Activated T-cell treated with anti-CD3 and anti-CD28 coated beads, Interleukin-2, amount 50 U/mL, for 24 hours (primary cell): ENCODE data around the gene JARID2.

Experiments used
- DNase-seq: peaks from one replicate; pipeline ENCODE4 v3.0.0-alpha.2; 2020
- H3K27ac Mint-ChIP-seq: 2 replicates; pipeline ENCODE4 v1.8.0; 2020; ENCODE audit warnings: mild to moderate bottlenecking, mixed read lengths
- H3K27me3 Mint-ChIP-seq: 2 replicates; pipeline ENCODE4 v1.8.0; 2020; ENCODE audit warnings: mixed read lengths
- H3K36me3 Mint-ChIP-seq: 2 replicates; pipeline ENCODE4 v1.8.0; 2020; ENCODE audit warnings: low read depth, mixed read lengths
- H3K4me1 Mint-ChIP-seq: 2 replicates; pipeline ENCODE4 v1.8.0; 2020; ENCODE audit warnings: low read depth, mixed read lengths
- H3K4me3 Mint-ChIP-seq: 2 replicates; pipeline ENCODE4 v1.8.0; 2020; ENCODE audit warnings: mild to moderate bottlenecking, moderate library complexity, mixed read lengths
- H3K9me3 Mint-ChIP-seq: 2 replicates; pipeline ENCODE4 v1.8.0; 2020; ENCODE audit warnings: mixed read lengths

Gene JARID2

DNA sequence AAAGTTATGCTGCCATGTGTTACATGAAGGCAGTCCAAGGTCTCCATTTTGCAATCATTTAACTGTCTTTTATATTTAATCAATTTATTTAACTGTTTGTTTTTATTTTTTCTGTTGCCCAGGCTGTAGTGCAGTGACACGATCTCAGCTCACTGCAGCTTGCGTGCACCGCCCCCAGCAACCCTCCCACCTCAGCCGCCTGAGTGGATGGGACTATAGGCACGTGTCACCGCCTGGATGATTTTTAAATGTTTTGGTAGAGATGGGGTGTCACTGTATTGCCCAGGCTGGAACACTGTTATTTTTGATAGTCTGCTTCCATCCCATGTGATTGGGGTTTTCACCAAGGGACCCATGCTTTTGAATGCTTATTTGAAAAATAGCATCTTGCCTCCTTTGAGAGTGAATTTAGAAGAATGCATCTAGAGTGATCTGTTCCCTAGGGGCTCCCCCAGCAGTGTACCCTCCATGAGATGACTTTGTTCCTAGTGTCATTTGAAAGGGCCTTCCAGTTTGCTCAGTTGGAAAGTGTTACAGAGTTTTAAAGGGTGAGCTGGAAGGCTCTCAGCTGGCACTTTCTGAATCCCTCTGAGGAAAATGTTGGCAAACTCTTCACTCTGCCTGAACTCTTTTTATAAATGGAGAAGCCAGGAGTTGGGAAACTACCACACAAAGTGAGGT lies 143.4 kb downstream of the JARID2 start:
- peaks cover 47% of the 10 kb centered on the region for H3K36me3 Mint-ChIP-seq
- no peak overlapping the region for H3K4me3 Mint-ChIP-seq
- DNase-seq = no peak
- H3K27ac Mint-ChIP-seq = peak overlapping the region; percentile 74
- H3K9me3 Mint-ChIP-seq = no peaks in the 10 kb centered on the region
- no peaks in the 10 kb centered on the region for H3K27me3 Mint-ChIP-seq
- H3K4me1 Mint-ChIP-seq = peaks cover 90% of the 10 kb centered on the region

GRCh38 chr6:15389765-15390723 lies 144.2 kb downstream of the JARID2 start:
- no peak for DNase-seq
- Mint-ChIP-seq H3K27ac (peak overlapping the region; percentile 72), H3K4me1 (peaks cover 90% of the 10 kb centered on the region), H3K9me3 (no peaks in the 10 kb centered on the region), H3K4me3 (no peak overlapping the region), H3K36me3 (peaks cover 51% of the 10 kb centered on the region), H3K27me3 (no peaks in the 10 kb centered on the region)

DNA sequence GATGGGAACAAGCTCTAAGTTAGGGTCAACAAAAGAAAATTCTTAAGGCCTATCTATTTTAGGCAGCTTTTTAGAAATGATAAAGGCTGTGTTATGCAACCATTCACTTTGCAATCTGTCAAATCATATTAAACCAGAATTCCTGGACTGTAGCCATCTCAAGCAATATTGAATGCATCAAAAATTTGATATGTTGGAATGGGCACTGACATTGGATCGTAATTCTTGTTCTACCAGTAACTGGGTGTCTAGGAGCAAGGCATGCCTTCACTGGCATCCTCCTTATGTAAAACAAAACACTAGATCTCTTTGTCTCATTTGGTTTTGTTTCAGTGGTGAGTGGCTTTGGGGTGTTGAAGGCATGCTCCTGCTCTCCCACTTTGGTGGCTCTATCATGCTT lies 145.6 kb downstream of the JARID2 start:
- Mint-ChIP-seq H3K27ac (peak overlapping the region; percentile 48), H3K9me3 (no peaks in the 10 kb centered on the region), H3K4me3 (no peak overlapping the region), H3K4me1 (peaks cover 83% of the 10 kb centered on the region), H3K36me3 (peaks cover 54% of the 10 kb centered on the region), H3K27me3 (no peaks in the 10 kb centered on the region)
- no peak for DNase-seq

DNA sequence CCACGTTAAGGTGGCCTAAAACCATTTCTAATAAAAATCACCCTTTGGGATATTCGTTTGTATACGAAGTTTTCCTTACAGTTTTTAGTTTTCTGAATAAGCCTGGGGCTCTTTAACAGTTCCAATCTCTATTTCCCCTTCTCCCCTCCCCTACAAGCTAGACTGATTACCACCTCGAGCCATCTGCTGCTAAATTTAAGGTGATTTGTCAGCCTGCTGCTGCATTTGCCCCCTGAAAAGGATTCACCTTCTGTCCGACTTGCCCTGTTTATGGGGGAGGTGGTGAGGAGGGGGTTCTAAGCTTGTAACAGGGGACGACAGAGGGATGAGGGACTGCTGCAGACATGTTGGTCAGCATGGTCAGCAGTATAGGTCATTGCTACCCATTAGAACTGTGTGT lies 146.3 kb downstream of the JARID2 start:
- peaks cover 54% of the 10 kb centered on the region for H3K36me3 Mint-ChIP-seq
- no peaks in the 10 kb centered on the region for H3K27me3 Mint-ChIP-seq
- peak overlapping the region; percentile 71 for H3K27ac Mint-ChIP-seq
- H3K4me1 Mint-ChIP-seq = peaks cover 79% of the 10 kb centered on the region
- H3K9me3 Mint-ChIP-seq = no peaks in the 10 kb centered on the region
- H3K4me3 Mint-ChIP-seq = no peak overlapping the region
- no peak for DNase-seq

GRCh38 chr6:15393605-15394004 lies 147.7 kb downstream of the JARID2 start:
- H3K27ac Mint-ChIP-seq = no peak overlapping the region
- no peak overlapping the region for H3K4me3 Mint-ChIP-seq
- H3K9me3 Mint-ChIP-seq = no peaks in the 10 kb centered on the region
- peaks cover 52% of the 10 kb centered on the region for H3K36me3 Mint-ChIP-seq
- peaks cover 79% of the 10 kb centered on the region for H3K4me1 Mint-ChIP-seq
- DNase-seq = no peak
- H3K27me3 Mint-ChIP-seq = no peaks in the 10 kb centered on the region

DNA sequence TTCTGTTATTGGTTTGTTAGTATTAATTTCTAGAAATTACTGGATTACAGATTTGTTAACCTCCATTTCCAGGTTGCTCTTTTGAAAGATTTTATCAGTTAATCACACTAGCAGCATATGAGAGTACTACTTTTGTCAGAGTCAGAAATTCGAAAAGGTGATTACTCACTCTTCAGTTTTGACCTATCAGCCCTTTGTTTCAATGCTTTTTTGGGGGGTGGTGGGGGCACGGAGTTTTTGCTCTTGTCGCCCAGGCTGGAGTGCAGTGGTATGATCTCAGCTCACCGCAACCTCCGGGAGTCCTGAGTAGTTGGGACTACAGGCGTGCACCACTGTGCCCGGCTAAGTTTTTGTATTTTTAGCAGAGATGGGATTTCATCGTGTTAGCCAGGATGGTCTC lies 149.2 kb downstream of the JARID2 start:
- Mint-ChIP-seq H3K27me3 (no peaks in the 10 kb centered on the region), H3K9me3 (no peaks in the 10 kb centered on the region), H3K4me3 (no peak overlapping the region), H3K4me1 (peaks cover 79% of the 10 kb centered on the region), H3K27ac (peak overlapping the region; percentile 52), H3K36me3 (peaks cover 41% of the 10 kb centered on the region)
- DNase-seq = no peak

DNA sequence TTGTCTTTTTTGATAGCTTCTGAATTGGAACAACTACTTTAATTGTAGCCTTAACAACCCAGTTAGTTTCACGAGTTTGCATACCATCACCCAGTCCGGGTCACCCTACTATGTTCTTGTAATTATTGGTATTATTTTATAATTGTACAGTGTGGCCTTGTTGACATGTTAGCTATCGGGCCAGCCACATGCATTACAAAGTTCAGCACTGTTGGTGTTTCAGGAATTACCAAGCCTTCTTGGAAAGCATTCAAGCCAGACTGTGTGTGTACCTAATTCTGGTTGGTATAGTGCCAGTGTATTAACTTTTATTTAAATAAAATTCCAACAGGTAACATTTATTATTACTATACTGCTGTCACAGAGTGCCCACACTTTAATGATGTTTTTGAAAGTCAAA lies 150.9 kb downstream of the JARID2 start:
- peaks cover 29% of the 10 kb centered on the region for H3K36me3 Mint-ChIP-seq
- DNase-seq = no peak
- H3K27ac Mint-ChIP-seq = no peak overlapping the region
- H3K4me1 Mint-ChIP-seq = peaks cover 78% of the 10 kb centered on the region
- no peaks in the 10 kb centered on the region for H3K9me3 Mint-ChIP-seq
- H3K27me3 Mint-ChIP-seq = no peaks in the 10 kb centered on the region
- no peak overlapping the region for H3K4me3 Mint-ChIP-seq

DNA sequence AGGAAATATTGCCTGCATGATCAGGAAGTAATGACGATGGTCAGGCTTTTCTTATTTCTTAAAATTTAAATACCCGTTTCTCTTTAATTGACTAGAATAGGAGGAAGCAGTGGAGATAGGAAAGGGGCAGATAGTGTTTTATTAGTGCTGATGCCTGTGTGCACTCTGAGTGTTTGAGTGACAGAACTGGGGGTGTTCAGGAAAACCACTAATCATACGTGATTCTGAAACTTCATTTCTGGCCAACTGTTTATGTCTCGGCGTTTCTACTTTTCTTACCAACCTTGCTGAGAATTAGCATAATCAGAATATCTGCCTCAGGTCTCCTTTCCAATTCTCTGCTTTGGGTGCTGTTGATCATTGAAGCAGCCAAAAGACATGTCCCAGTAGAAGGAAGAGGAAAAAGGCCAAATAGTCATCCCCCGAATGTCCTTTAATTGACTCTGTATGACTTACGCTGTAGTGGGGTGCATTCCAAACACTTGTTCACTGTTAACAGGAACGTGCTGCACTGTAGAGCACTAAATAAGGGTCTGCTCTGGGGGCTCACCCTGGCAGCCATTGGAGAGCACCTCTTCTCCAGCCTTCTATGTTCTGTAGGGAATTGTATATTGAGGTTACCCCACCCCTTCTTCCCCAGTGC lies 152.9 kb downstream of the JARID2 start:
- Mint-ChIP-seq H3K4me1 (peaks cover 84% of the 10 kb centered on the region), H3K36me3 (peaks cover 14% of the 10 kb centered on the region), H3K9me3 (no peaks in the 10 kb centered on the region), H3K27ac (peak overlapping the region; percentile 51), H3K27me3 (no peaks in the 10 kb centered on the region), H3K4me3 (no peak overlapping the region)
- no peak for DNase-seq

DNA sequence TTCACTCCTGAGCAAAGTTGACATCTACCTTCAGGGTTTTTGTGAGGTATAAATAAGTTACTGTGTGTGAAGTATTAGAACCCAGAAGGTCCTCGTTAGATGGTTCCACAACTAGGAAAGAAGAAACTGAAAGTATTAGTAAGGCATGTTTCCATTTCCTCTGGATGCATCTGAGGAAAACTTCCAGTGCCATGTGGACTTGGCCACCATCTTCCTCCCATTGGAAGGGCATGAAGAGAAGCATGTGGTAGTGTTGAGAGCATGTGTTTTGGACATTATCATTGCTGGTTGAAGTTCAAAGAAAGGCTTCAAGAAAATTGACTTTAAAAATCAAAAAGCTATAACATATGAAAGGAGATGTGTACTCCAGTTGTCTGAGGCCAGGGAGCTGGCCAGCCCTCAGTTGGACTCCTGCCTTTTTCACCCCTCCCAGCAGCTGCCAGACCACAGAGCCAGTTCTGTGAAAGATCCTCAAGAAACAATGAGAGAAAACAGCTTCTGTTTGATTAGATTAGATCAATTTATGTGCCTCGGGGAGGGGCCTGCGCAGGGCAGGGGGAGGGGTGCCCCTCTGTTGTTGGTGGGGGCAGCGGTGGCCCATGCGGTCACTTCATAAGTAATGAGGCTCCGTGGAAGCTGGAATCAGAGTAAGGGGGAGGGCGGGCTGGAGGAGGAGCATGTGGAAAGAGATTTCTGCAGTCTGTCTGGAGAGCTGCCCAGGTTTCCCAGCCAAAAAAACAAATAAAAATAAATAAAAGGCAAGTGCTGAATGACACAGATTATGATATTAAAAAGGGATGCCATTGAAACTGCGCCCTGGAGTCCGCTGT lies 154.0 kb downstream of the JARID2 start:
- no peak for DNase-seq
- H3K4me1 Mint-ChIP-seq = peaks cover 85% of the 10 kb centered on the region
- no peaks in the 10 kb centered on the region for H3K27me3 Mint-ChIP-seq
- peak overlapping the region; percentile 68 for H3K27ac Mint-ChIP-seq
- H3K4me3 Mint-ChIP-seq = peak overlapping the region; percentile 59
- H3K9me3 Mint-ChIP-seq = no peaks in the 10 kb centered on the region
- H3K36me3 Mint-ChIP-seq = peaks cover 6% of the 10 kb centered on the region

DNA sequence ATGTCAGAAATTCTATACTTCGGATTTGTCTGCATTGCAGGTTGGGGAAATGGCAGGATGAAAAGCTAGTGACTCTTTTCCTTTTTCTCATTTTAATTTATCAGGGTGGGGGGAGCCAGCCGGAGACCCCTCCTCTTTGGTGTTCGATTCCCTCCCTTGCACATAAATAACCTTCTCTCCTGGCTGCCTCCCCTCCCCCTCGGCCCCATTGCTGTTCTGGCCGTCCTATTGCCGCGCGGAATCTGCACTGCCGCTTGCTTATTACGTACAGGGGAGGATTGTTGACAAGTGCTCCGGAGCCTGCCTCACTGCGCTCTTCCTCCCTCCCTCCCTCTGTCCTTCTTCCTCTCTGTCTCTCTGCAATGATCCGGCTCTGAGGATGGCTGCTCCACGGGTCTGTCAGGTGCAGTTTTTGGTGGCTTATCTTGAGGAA lies 154.7 kb downstream of the JARID2 start:
- Mint-ChIP-seq H3K36me3 (peaks cover 2% of the 10 kb centered on the region), H3K9me3 (no peaks in the 10 kb centered on the region), H3K27me3 (no peaks in the 10 kb centered on the region), H3K4me1 (peaks cover 85% of the 10 kb centered on the region), H3K4me3 (peak overlapping the region; percentile 59), H3K27ac (peak overlapping the region; percentile 68)
- DNase-seq = no peak

GRCh38 chr6:15401120-15401519 lies 155.3 kb downstream of the JARID2 start:
- Mint-ChIP-seq H3K27ac (peak overlapping the region; percentile 66), H3K27me3 (no peaks in the 10 kb centered on the region), H3K9me3 (no peaks in the 10 kb centered on the region), H3K4me1 (peaks cover 88% of the 10 kb centered on the region), H3K36me3 (peaks cover 2% of the 10 kb centered on the region), H3K4me3 (peak overlapping the region; percentile 59)
- DNase-seq = no peak

DNA sequence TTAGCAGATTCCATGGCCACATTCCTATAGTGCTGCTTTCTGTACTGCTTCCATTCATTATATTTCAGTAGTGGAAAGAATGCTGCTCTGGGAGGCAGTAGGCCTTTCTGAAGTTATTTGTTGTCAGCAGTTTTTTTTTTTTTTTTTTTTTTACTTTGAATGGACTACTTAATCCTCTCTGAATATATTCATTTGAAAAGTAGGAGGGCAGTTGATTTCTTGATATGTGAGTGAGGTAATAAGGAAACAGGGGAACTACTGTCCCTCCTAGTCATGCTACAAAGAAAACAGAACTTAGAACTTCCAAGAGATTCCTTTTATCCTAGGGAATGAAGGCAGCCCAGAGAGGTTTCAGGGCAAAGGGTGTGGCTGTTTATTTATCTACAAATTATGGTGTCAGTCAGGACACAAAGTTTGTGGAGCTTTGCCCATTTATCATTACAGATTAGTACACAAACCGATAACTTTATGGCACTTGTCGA lies 155.9 kb downstream of the JARID2 start:
- peaks cover 2% of the 10 kb centered on the region for H3K36me3 Mint-ChIP-seq
- peak overlapping the region; percentile 57 for H3K27ac Mint-ChIP-seq
- no peak for DNase-seq
- no peaks in the 10 kb centered on the region for H3K9me3 Mint-ChIP-seq
- H3K4me1 Mint-ChIP-seq = peaks cover 94% of the 10 kb centered on the region
- H3K4me3 Mint-ChIP-seq = no peak overlapping the region
- H3K27me3 Mint-ChIP-seq = no peaks in the 10 kb centered on the region

GRCh38 chr6:15402406-15403045 lies 156.7 kb downstream of the JARID2 start:
- Mint-ChIP-seq H3K9me3 (no peaks in the 10 kb centered on the region), H3K27ac (peak overlapping the region; percentile 90), H3K4me3 (no peak overlapping the region), H3K36me3 (peaks cover 2% of the 10 kb centered on the region), H3K4me1 (peaks cover 92% of the 10 kb centered on the region), H3K27me3 (no peaks in the 10 kb centered on the region)
- no peak for DNase-seq
